CD4-positive, alpha-beta memory T cell (primary cell): ENCODE measurements around the gene CYGB. TPM values are rescaled to one million over a fixed set of nuclear protein-coding genes. Genes with fewer than 3 reads are reported as not detected.

Experiments
- CTCF ChIA-PET: fragments of 350-600 bp; sonication (Branson Sonifier 250); formaldehyde crosslinking; loops from one replicate; lab custom pipeline; 2021; ENCODE audit warnings: inconsistent platforms; ENCODE audit not compliant: partially characterized antibody; lab: Charles Lee
- POLR2A ChIA-PET: fragments of 350-600 bp; sonication (Branson Sonifier 250); formaldehyde crosslinking; loops from one replicate; lab custom pipeline; 2021; ENCODE audit not compliant: partially characterized antibody; lab: Charles Lee
- DNase-seq, 5 donors: peaks; one replicate each; pipeline versions ENCODE4 v3.0.0 to v3.0.0-alpha.2; 2020 to 2022; ENCODE audit warnings: mixed read lengths in 1 of 5
- H3K27ac ChIP-seq: one replicate; pipeline ENCODE4 v1.7.0; 2013; ENCODE audit warnings: low read depth, low read length
- H3K27me3 ChIP-seq: 2 replicates; pipeline ENCODE4 v1.7.0; 2013; ENCODE audit warnings: mild to moderate bottlenecking, low read length, moderate library complexity; ENCODE audit not compliant: insufficient read depth
- H3K36me3 ChIP-seq: 2 replicates; pipeline ENCODE4 v1.7.0; 2013; ENCODE audit warnings: mild to moderate bottlenecking, low read length, moderate library complexity; ENCODE audit not compliant: insufficient read depth
- H3K4me1 ChIP-seq: 2 replicates; pipeline ENCODE4 v1.7.0; 2013; ENCODE audit warnings: mild to moderate bottlenecking, low read length, moderate library complexity; ENCODE audit not compliant: insufficient read depth
- H3K4me3 ChIP-seq, 2 donors: one replicate each; pipeline ENCODE4 v1.7.0; 2013; ENCODE audit warnings: low read length in 2 of 2, mild to moderate bottlenecking in 1 of 2
- H3K9me3 ChIP-seq, 2 donors: one replicate each; pipeline ENCODE4 v1.7.0; 2013; ENCODE audit warnings: low read length in 2 of 2, control low read depth in 1 of 2; ENCODE audit not compliant: control insufficient read depth in 1 of 2
- H3K27ac Mint-ChIP-seq, 7 donors: one replicate each; pipeline ENCODE4 v1.8.0; 2020 to 2021; ENCODE audit warnings: mixed read lengths in 7 of 7, mild to moderate bottlenecking in 6 of 7, inconsistent platforms in 3 of 7, moderate library complexity in 3 of 7
- H3K27me3 Mint-ChIP-seq, 2 donors: one replicate each; pipeline ENCODE4 v1.8.0; 2020 to 2021; ENCODE audit warnings: mixed read lengths in 2 of 2
- H3K36me3 Mint-ChIP-seq, 2 donors: one replicate each; pipeline ENCODE4 v1.8.0; 2020 to 2021; ENCODE audit warnings: mixed read lengths in 2 of 2, inconsistent platforms in 1 of 2, mild to moderate bottlenecking in 1 of 2
- H3K4me1 Mint-ChIP-seq, 4 donors: one replicate each; pipeline ENCODE4 v1.8.0; 2020 to 2021; ENCODE audit warnings: mixed read lengths in 4 of 4, mild to moderate bottlenecking in 1 of 4
- H3K4me3 Mint-ChIP-seq, 8 donors: one replicate each; pipeline ENCODE4 v1.8.0; 2020 to 2021; ENCODE audit warnings: mixed read lengths in 8 of 8, mild to moderate bottlenecking in 7 of 8, moderate library complexity in 6 of 8, inconsistent platforms in 3 of 8
- H3K9me3 Mint-ChIP-seq, 8 donors: one replicate each; pipeline ENCODE4 v1.8.0; 2020 to 2021; ENCODE audit warnings: mixed read lengths in 8 of 8, mild to moderate bottlenecking in 5 of 8, inconsistent platforms in 3 of 8, moderate library complexity in 1 of 8
- intact Hi-C: fragments of 100-400 bp; cut with micrococcal nuclease; formaldehyde crosslinking; loops from one replicate; pipeline ENCODE4 v1.15.1; 2023
- polyA plus RNA-seq, 2 donors: library from polyadenylated mRNA; unstranded; fragments of 300-500 nt; fragmentation: Illumina TruSeq; gene quantifications; one replicate each; pipeline ENCODE4 v1.2.3, GENCODE V29; 2021
- total RNA-seq, 2 experiments: library from RNA; stranded (reverse); gene quantifications; one replicate each; pipeline ENCODE4 v1.2.3, GENCODE V29; 2021

The CYGB gene
- total and polyA plus RNA-seq, 4 experiments from 2014 or later: not detected

DNA sequence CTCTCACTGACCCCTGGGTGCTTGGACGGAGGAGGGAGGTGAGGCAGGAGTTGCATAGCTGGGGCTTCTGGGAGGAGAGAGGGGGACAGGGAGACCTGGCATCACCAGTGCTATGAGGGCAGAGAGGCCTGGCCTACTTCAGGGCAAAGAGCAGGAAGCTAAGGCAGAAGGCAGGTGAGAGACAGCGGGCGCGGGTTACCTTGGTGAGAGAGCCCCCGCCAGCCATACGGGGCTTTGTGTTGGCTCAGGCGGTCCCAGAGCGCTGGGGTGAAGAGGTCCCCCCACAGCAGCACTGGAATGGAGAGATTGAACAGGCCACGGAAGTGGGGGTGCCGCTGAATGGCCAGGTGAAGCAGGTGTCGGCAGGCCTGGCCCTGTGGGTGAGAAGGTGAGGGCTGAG is 36.7 kb upstream of the CYGB start:
- Mint-ChIP-seq H3K27me3 (no peaks in the 10 kb centered on the region), H3K27ac (peak overlapping the region in 1 of 7 donors; percentile 22), H3K36me3 (no peaks in the 10 kb centered on the region), H3K4me1 (no peaks in the 10 kb centered on the region), H3K9me3 (no peaks in the 10 kb centered on the region), H3K4me3 (no peak overlapping the region)
- Histone ChIP-seq H3K4me1 (no peaks in the 10 kb centered on the region), H3K36me3 (no peaks in the 10 kb centered on the region), H3K4me3 (no peak overlapping the region), H3K27ac (no peak overlapping the region), H3K27me3 (no peaks in the 10 kb centered on the region), H3K9me3 (no peaks in the 10 kb centered on the region)
- ChIA-PET POLR2A (no interaction called here), CTCF (interaction anchor here (0.6 kb wide), 1 partner anchor 44 kb away, joined by 3 read pairs; no protein-coding TSS in a partner anchor)
- DNase-seq: no peak
- intact Hi-C loops: no loop called here

DNA sequence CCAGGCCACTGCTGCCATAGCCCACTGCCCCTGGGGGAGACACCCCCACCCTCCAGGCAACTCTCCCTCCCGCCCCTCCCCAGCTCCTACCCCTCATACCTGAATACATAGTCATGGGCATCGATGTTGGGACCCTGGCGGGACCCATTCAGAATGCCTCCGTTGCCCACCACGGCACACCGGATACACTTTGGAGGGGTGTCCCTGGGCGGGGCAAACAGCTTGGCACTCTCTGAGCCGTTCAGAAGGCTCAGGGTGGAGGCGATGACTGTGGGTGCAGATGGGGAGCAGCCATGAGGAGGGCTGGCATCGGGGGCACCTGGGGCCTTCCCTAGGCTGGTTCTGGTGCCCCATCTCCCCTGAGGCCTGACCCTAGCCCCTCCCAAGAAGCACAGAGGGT is 35.6 kb upstream of the CYGB start:
- H3K27me3 Mint-ChIP-seq: no peaks in the 10 kb centered on the region
- H3K4me3 Mint-ChIP-seq: no peak overlapping the region
- no peaks in the 10 kb centered on the region for H3K36me3 Mint-ChIP-seq
- H3K27ac Mint-ChIP-seq: no peak overlapping the region
- Histone ChIP-seq H3K9me3 (no peaks in the 10 kb centered on the region), H3K4me3 (no peak overlapping the region), H3K27ac (no peak overlapping the region), H3K4me1 (no peaks in the 10 kb centered on the region), H3K36me3 (no peaks in the 10 kb centered on the region), H3K27me3 (no peaks in the 10 kb centered on the region)
- peaks cover 3 to 6% (median 5%) of the 10 kb centered on the region in 4 donors for H3K4me1 Mint-ChIP-seq
- H3K9me3 Mint-ChIP-seq: no peaks in the 10 kb centered on the region
- ChIA-PET POLR2A (interaction anchor here (1.2 kb wide), 2 partner anchors 12 to 17 kb away, joined by 4 to 6 read pairs; no protein-coding TSS in a partner anchor), CTCF (interaction anchor here (1.5 kb wide), 1 partner anchor 15 kb away, joined by 5 read pairs; no protein-coding TSS in a partner anchor)
- intact Hi-C loops: no loop called here
- no peak for DNase-seq

DNA sequence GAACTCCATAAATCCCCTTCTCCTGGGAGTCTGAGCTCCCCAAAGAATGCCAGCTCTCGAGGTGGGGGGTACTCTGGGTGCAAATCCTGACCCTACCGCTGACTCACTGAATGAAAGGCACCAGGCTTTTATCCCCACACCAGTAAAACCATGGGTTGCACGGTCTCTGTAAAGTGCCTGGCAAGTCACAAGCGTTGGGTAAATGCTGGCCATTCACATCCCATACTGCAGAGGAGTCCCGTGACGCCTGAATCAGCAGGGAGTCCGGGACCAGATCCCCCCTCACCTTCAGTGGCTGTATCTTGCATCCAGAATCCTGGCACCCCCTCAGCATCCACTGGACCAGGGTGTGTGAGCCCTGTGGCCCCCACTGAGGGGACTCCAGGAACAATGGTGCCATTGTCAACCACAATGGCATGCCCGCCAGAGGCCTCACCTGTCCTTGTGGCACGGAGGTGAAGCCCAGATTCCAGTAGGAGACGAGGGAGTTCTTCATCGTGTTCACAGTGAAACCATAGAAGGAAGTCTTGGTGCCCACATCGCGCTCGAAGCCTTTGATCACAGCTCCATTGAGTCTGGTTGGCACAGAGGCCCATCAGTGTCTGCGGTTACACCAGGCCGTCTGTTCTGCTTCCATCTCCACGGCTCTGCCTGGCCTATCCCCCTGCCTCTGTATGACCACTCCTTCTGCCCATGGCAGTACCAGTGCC is 34.8 kb upstream of the CYGB start:
- POLR2A ChIA-PET: interaction anchor here (1.2 kb wide), 2 partner anchors 11 to 16 kb away, joined by 4 to 6 read pairs; no protein-coding TSS in a partner anchor

DNA sequence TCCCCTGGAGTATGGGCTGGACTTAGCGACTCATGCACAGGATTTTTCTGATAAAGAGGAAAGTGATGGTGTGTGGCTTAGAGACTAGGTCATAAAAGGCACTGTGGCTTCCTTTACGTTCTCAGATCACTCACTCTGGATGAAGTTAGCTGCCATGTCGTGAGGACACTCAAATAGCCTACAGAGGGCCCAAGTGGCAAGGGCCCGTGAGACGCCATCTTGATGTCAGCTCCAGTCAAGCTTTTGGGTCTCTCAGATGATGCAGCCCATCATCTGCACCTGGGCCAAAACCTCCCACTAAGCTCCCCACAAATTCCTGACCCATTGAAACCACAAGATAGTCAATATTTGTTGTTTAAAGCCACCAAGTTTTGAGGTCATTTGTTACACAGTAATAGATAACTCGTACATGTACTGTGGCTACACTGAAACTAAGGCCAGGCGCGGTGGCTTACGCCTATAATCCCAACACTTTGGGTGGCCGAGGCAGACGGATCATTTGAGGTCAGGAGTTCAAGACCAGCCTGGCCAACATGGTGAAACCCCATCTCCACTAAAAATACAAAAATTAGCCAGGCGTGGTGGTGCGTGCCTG is 33.5 kb upstream of the CYGB start:
- Mint-ChIP-seq H3K4me3 (no peak overlapping the region), H3K9me3 (no peaks in the 10 kb centered on the region), H3K4me1 (peaks cover 12 to 26% (median 19%) of the 10 kb centered on the region in 4 donors), H3K36me3 (peaks cover 4 to 11% of the 10 kb centered on the region in 2 donors), H3K27me3 (no peaks in the 10 kb centered on the region), H3K27ac (peak overlapping the region in 1 of 7 donors; percentile 60)
- no peak overlapping the region for H3K27ac ChIP-seq
- H3K4me3 ChIP-seq: no peak overlapping the region
- DNase-seq: no peak
- H3K27me3 ChIP-seq: no peaks in the 10 kb centered on the region
- H3K9me3 ChIP-seq: no peaks in the 10 kb centered on the region
- POLR2A ChIA-PET: interaction anchor here (0.9 to 1.5 kb wide), 2 partner anchors 10 to 13 kb away, joined by 5 to 7 read pairs; no protein-coding TSS in a partner anchor
- intact Hi-C loops: no loop called here
- CTCF ChIA-PET: interaction anchor here (1.0 to 1.9 kb wide), 2 partner anchors 13 to 111 kb away, joined by 5 to 6 read pairs; no protein-coding TSS in a partner anchor
- H3K4me1 ChIP-seq: no peaks in the 10 kb centered on the region
- H3K36me3 ChIP-seq: peaks cover 3% of the 10 kb centered on the region

More for the DNA sequence above, 34.8 kb upstream of the CYGB start:
- Histone ChIP-seq H3K4me3 (no peak overlapping the region), H3K27ac (no peak overlapping the region), H3K4me1 (no peaks in the 10 kb centered on the region), H3K36me3 (no peaks in the 10 kb centered on the region), H3K27me3 (no peaks in the 10 kb centered on the region), H3K9me3 (no peaks in the 10 kb centered on the region)
- Mint-ChIP-seq H3K36me3 (no peaks in the 10 kb centered on the region), H3K4me3 (no peak overlapping the region), H3K4me1 (peaks cover 5 to 13% (median 11%) of the 10 kb centered on the region in 4 donors), H3K9me3 (no peaks in the 10 kb centered on the region), H3K27me3 (no peaks in the 10 kb centered on the region), H3K27ac (peak overlapping the region in 2 of 7 donors; percentile 42 to 57)
- CTCF ChIA-PET: interaction anchor here (1.5 to 1.9 kb wide), 2 partner anchors 14 to 109 kb away, joined by 5 read pairs; no protein-coding TSS in a partner anchor
- intact Hi-C loops: no loop called here
- no peak for DNase-seq

DNA sequence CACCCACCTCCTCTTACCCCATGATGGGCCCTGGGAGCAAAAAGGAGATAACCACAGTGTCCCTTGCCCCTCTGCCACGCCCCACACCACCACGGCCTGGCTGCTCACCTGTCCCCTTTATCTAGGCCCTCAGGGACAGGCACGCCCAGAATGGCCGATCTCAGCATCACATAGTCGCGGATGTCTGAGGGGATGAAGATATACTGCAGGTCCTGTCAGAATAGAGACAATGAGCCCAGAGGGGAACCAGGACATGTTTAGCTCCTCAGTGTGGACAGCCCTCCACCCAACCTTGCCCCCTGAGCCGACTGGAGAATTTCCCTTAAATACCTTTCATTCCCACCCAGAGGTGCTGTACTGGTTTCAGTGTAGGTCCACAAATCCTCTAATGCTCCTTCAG is 32.9 kb upstream of the CYGB start:
- Mint-ChIP-seq H3K36me3 (peaks cover 9 to 16% of the 10 kb centered on the region in 2 donors), H3K4me3 (no peak overlapping the region), H3K27ac (peak overlapping the region in 2 of 7 donors; percentile 13 to 15), H3K9me3 (no peaks in the 10 kb centered on the region), H3K27me3 (no peaks in the 10 kb centered on the region), H3K4me1 (peaks cover 16 to 31% (median 23%) of the 10 kb centered on the region in 4 donors)
- no peaks in the 10 kb centered on the region for H3K9me3 ChIP-seq
- CTCF ChIA-PET: interaction anchor here (1.0 kb wide), 1 partner anchor 13 kb away, joined by 6 read pairs; no protein-coding TSS in a partner anchor
- no peak for DNase-seq
- H3K4me3 ChIP-seq: no peak overlapping the region
- POLR2A ChIA-PET: interaction anchor here (0.9 to 1.5 kb wide), 3 partner anchors 8 to 12 kb away, joined by 3 to 7 read pairs (median 5); no protein-coding TSS in a partner anchor
- intact Hi-C loops: no loop called here
- no peaks in the 10 kb centered on the region for H3K27me3 ChIP-seq
- H3K36me3 ChIP-seq: peaks cover 8% of the 10 kb centered on the region
- H3K4me1 ChIP-seq: no peaks in the 10 kb centered on the region
- H3K27ac ChIP-seq: no peak overlapping the region

DNA sequence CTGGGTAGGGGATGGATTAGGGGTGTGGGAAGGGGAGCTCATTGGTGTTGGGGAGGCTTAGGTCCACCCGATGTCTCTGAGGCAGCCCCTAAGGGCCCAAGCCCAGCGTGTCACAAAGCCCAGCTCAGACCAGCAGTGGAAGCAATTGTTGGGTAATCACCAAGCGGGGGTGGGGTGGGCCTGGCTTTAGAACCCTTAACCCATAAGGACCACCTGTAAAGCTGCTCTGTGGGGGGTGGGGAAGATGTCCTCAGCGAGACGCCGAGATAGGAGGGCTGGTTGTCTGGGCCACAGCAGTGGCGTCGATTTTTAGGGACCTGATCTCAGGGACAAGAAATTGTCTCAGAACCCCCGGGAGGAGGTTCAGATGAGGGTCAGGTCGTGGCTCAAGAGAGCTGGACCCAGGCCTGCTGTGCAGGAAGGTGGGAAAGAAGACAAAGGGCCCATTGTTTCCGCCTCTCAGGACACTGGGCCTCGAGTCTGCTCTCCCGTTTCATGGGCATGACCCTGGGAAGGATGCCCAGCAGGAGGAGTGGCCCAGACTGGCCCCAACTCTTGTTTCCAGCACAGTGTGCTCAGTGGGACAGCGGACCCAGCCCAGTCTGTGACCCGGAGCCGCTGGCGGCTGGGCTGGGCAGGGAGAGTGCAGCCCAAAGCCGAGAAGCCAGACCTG is 32.2 kb upstream of the CYGB start:
- H3K27ac Mint-ChIP-seq: no peak overlapping the region

More for the DNA sequence above, 32.2 kb upstream of the CYGB start:
- Histone ChIP-seq H3K27me3 (no peaks in the 10 kb centered on the region), H3K27ac (no peak overlapping the region), H3K9me3 (no peaks in the 10 kb centered on the region), H3K4me1 (no peaks in the 10 kb centered on the region), H3K4me3 (no peak overlapping the region), H3K36me3 (peaks cover 15% of the 10 kb centered on the region)
- intact Hi-C loops: no loop called here
- peaks cover 16 to 23% of the 10 kb centered on the region in 2 donors for H3K36me3 Mint-ChIP-seq
- no peak overlapping the region for H3K4me3 Mint-ChIP-seq
- POLR2A ChIA-PET: interaction anchor here (0.7 to 1.5 kb wide), 3 partner anchors 9 to 14 kb away, joined by 3 to 7 read pairs (median 4); no protein-coding TSS in a partner anchor
- H3K27me3 Mint-ChIP-seq: no peaks in the 10 kb centered on the region
- CTCF ChIA-PET: interaction anchor here (1.6 kb wide), 1 partner anchor 111 kb away, joined by 4 read pairs; no protein-coding TSS in a partner anchor
- DNase-seq: no peak
- H3K9me3 Mint-ChIP-seq: no peaks in the 10 kb centered on the region
- H3K4me1 Mint-ChIP-seq: peaks cover 19 to 38% (median 26%) of the 10 kb centered on the region in 4 donors
